ENCODE measurements around the gene KLHL24. TPM values are rescaled to one million over a fixed set of nuclear protein-coding genes. Genes with fewer than 3 reads are reported as not detected.

Gene KLHL24
- total and polyA plus RNA-seq, 2 of the 13 experiments (the other 11 are each of a cell fraction or from before 2014, with no cell fraction given) = 6.9 to 15.7 TPM

DNA sequence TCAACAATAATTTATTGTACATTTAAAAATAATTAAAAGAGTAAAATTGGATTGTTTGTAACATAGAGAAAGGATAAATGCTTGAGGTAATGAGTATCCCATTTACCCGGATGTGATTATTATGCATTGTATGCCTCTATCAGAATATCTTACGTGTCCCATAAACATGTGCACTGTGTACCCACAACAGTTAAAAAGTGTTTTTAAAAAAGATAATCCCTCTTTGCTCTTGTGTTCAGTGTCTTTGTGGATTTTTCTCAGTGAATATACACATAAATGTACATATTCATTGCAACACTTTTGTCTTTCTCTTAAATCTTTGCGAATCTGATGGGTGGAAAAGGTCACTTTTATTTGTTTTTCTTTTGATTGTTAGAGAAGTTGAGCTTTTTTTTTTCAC, 82.6 kb downstream of the KLHL24 start:
- H3K79me2 ChIP-seq (ENCODE audit: insufficient read depth, low read length) = peaks cover 14% of the 10 kb centered on the region
- in situ Hi-C loops (cut with HindIII; ENCODE audit: extremely low pct_ligation_motif_present, low pct_unique_long_range_greater_than_20kb) = no loop called here

More for the DNA sequence above, 82.6 kb downstream of the KLHL24 start:
- no peak for FAIRE-seq
- ChIA-PET POLR2A (no interaction called here), CTCF (ENCODE audit: low intra/inter-chr PET ratio, low total read pairs) (no interaction called here)
- DNase-seq (ENCODE audit: low spot score) = no peak
- Histone ChIP-seq H3K9ac (ENCODE audit: insufficient read depth, low read depth, low read length) (no peak overlapping the region), H2AFZ (ENCODE audit: low read length) (no peak overlapping the region), H3K27me3 (ENCODE audit: control insufficient read depth in 1 of 2, insufficient read depth in 2 of 2, low read length in 2 of 2) (no peaks in the 10 kb centered on the region), H3K9me3 (ENCODE audit: low read length) (no peaks in the 10 kb centered on the region), H3K4me1 (ENCODE audit: insufficient read depth, low read length) (no peaks in the 10 kb centered on the region), H3K27ac (ENCODE audit: extremely low read length, insufficient read depth, low read length) (no peak overlapping the region), H3K4me2 (ENCODE audit: low read depth, low read length) (no peak overlapping the region), H3K36me3 (replicated peaks in 1 of 2; ENCODE audit: control insufficient read depth in 1 of 2, insufficient read depth in 2 of 2, low read length in 2 of 2) (peaks cover 6 to 58% of the 10 kb centered on the region in 2 experiments), H4K20me1 (ENCODE audit: insufficient read depth, low read length) (peaks cover 4% of the 10 kb centered on the region; the same call in 1 of the 2 replicates), H3K4me3 (replicated peaks in 1 of 3; ENCODE audit: insufficient read depth in 1 of 3, low read depth in 2 of 3, low read length in 3 of 3) (no peak overlapping the region)
- no peak for ATAC-seq
- WGBS (ENCODE audit: low lambda C conversion rate) = 88% methylated on average over 3 of the region's 3 CpGs
- no peak for TF ChIP-seq ZNF431 (CRISPR knock-in tag; IDR thresholded peaks at IDR 0.05; ENCODE audit: borderline replicate concordance, low read depth)
- TF ChIP-seq ZNF234 (CRISPR knock-in tag; conservative IDR thresholded peaks at IDR 0.05) = no peak
- no peak for TF ChIP-seq ZNF224 (CRISPR knock-in tag; IDR thresholded peaks at IDR 0.05)
- no peak for TF ChIP-seq RFX5 (IDR thresholded peaks at IDR 0.05; ENCODE audit: low read depth, low read length)
- TF ChIP-seq, protein P1, sequence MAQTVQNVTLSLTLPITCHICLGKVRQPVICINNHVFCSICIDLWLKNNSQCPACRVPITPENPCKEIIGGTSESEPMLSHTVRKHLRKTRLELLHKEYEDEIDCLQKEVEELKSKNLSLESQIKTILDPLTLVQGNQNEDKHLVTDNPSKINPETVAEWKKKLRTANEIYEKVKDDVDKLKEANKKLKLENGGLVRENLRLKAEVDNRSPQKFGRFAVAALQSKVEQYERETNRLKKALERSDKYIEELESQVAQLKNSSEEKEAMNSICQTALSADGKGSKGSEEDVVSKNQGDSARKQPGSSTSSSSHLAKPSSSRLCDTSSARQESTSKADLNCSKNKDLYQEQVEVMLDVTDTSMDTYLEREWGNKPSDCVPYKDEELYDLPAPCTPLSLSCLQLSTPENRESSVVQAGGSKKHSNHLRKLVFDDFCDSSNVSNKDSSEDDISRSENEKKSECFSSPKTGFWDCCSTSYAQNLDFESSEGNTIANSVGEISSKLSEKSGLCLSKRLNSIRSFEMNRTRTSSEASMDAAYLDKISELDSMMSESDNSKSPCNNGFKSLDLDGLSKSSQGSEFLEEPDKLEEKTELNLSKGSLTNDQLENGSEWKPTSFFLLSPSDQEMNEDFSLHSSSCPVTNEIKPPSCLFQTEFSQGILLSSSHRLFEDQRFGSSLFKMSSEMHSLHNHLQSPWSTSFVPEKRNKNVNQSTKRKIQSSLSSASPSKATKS (CRISPR knock-in tag; IDR thresholded peaks at IDR 0.05) = no peak
- TF ChIP-seq, protein P2, sequence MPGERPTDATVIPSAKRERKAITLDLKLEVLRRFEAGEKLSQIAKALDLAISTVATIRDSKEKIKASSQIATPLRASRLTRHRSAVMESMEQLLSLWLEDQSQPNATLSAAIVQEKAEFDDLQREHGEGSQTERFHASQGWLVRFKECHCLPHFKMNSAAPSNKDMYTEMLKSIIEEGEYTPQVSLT (CRISPR knock-in tag; IDR thresholded peaks at IDR 0.05; ENCODE audit: borderline replicate concordance, low read depth) = no peak
- no peak for TF ChIP-seq ZNF549 (CRISPR knock-in tag; IDR thresholded peaks at IDR 0.05)
- no peak for TF ChIP-seq ZNF839 (CRISPR knock-in tag; IDR thresholded peaks at IDR 0.05; ENCODE audit: borderline replicate concordance)
- TF ChIP-seq, protein P3, sequence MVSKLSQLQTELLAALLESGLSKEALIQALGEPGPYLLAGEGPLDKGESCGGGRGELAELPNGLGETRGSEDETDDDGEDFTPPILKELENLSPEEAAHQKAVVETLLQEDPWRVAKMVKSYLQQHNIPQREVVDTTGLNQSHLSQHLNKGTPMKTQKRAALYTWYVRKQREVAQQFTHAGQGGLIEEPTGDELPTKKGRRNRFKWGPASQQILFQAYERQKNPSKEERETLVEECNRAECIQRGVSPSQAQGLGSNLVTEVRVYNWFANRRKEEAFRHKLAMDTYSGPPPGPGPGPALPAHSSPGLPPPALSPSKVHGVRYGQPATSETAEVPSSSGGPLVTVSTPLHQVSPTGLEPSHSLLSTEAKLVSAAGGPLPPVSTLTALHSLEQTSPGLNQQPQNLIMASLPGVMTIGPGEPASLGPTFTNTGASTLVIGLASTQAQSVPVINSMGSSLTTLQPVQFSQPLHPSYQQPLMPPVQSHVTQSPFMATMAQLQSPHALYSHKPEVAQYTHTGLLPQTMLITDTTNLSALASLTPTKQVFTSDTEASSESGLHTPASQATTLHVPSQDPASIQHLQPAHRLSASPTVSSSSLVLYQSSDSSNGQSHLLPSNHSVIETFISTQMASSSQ (IDR thresholded peaks at IDR 0.05; ENCODE audit: low read depth) = no peak
- TF ChIP-seq, protein P3 (CRISPR knock-in tag; IDR thresholded peaks at IDR 0.05; ENCODE audit: borderline replicate concordance) = no peak
- no peak for TF ChIP-seq ZNF121 (CRISPR knock-in tag; IDR thresholded peaks at IDR 0.05)
- TF ChIP-seq, protein P4, sequence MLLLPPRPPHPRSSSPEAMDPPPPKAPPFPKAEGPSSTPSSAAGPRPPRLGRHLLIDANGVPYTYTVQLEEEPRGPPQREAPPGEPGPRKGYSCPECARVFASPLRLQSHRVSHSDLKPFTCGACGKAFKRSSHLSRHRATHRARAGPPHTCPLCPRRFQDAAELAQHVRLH (CRISPR knock-in tag; IDR thresholded peaks at IDR 0.05; ENCODE audit: borderline replicate concordance, low read depth) = no peak
- no peak for TF ChIP-seq JUNB (CRISPR knock-in tag; IDR thresholded peaks at IDR 0.05; ENCODE audit: borderline replicate concordance)
- no peak for TF ChIP-seq MTF1 (CRISPR knock-in tag; IDR thresholded peaks at IDR 0.05)
- TF ChIP-seq MXD4 (CRISPR knock-in tag; IDR thresholded peaks at IDR 0.05) = no peak
- no TSS peak for BruUV-seq (replicated peaks)
- intact Hi-C loops (cut with micrococcal nuclease; ENCODE audit: unreplicated experiment) = no loop called here

Data from HepG2 (cell line).